ENCODE data around the gene INPP5K.

The INPP5K gene

GRCh38 chr17:1495265-1495989, 21.0 kb downstream of the INPP5K start:
- no peak overlapping the region for H3K4me2 ChIP-seq
- H3K36me3 ChIP-seq = peaks cover 0 to 31% (median 14%) of the 10 kb centered on the region in 11 experiments; a peak in 11 of 22 replicates
- no peak for TF ChIP-seq Cebpa-rat (IDR thresholded peaks at IDR 0.05)
- peaks cover 0 to 51% (median 30%) of the 10 kb centered on the region in 11 experiments; a peak in 17 of 22 replicates for H4K20me1 ChIP-seq
- H3K27me3 ChIP-seq = peaks cover 15 to 37% (median 31%) of the 10 kb centered on the region in 11 experiments; a peak in 21 of 22 replicates
- no peak overlapping the region for H3K27ac ChIP-seq
- no peak overlapping the region for H3K9ac ChIP-seq
- H3K9me3 ChIP-seq (replicated peaks in 1 of 11) = no peaks in the 10 kb centered on the region
- H3K4me3 ChIP-seq = no peak overlapping the region
- peaks cover 45 to 54% (median 51%) of the 10 kb centered on the region in 10 experiments for H3K4me1 ChIP-seq

- H3K27ac ChIP-seq = no peak overlapping the region
- H3K4me2 ChIP-seq = 0 out of 22 replicates have a peak overlapping the region, but pooled peaks of 1 of the 11 experiments have one; percentile 98
- no peak overlapping the region for H3K4me3 ChIP-seq
- peaks cover 0 to 31% (median 14%) of the 10 kb centered on the region in 11 experiments; a peak in 11 of 22 replicates for H3K36me3 ChIP-seq
- no peak for TF ChIP-seq Cebpa-rat (IDR thresholded peaks at IDR 0.05)
- H3K9ac ChIP-seq = no peak overlapping the region
- peaks cover 0 to 51% (median 34%) of the 10 kb centered on the region in 11 experiments; a peak in 17 of 22 replicates for H4K20me1 ChIP-seq
- no peaks in the 10 kb centered on the region for H3K9me3 ChIP-seq (replicated peaks in 1 of 11)
- H3K4me1 ChIP-seq = peaks cover 52 to 60% (median 58%) of the 10 kb centered on the region in 10 experiments
- H3K27me3 ChIP-seq = peaks cover 15 to 37% (median 31%) of the 10 kb centered on the region in 11 experiments; a peak in 21 of 22 replicates
Observed at GRCh38 chr17:1494736-1495253, 21.6 kb downstream of the INPP5K start.

DNA sequence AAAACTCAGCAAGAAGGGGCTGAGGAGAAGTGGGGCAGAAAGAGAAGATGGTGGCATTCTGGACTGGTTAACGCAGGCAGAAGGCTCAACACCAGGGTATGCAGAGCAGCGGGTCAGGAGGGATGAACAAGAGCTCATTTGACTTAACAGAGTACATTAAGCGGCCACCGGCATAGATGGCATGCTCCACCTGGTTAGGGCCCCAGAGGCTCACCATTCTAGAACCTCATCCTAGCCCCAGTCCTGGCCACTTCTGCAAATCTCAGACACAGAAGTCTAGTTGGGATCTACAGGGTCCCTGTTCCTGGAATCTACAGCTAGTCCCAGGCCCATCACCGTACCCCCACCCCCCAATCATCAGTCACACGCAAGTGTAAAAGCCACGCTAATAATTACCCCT, 22.2 kb downstream of the INPP5K start:
- H3K36me3 ChIP-seq = peaks cover 0 to 31% (median 14%) of the 10 kb centered on the region in 11 experiments; a peak in 11 of 22 replicates
- H4K20me1 ChIP-seq = peaks cover 0 to 53% (median 35%) of the 10 kb centered on the region in 11 experiments; a peak in 18 of 22 replicates
- H3K9ac ChIP-seq = no peak overlapping the region
- TF ChIP-seq Cebpa-rat (IDR thresholded peaks at IDR 0.05) = no peak
- H3K27me3 ChIP-seq = peaks cover 15 to 34% (median 30%) of the 10 kb centered on the region in 11 experiments; a peak in 21 of 22 replicates
- no peaks in the 10 kb centered on the region for H3K9me3 ChIP-seq (replicated peaks in 1 of 11)
- no peak overlapping the region for H3K4me3 ChIP-seq
- H3K4me2 ChIP-seq = peak overlapping the region; percentile 94 to 99 (median 99); a peak in 18 of 22 replicates
- H3K27ac ChIP-seq = no peak overlapping the region
- H3K4me1 ChIP-seq = peaks cover 57 to 66% (median 61%) of the 10 kb centered on the region in 10 experiments

DNA sequence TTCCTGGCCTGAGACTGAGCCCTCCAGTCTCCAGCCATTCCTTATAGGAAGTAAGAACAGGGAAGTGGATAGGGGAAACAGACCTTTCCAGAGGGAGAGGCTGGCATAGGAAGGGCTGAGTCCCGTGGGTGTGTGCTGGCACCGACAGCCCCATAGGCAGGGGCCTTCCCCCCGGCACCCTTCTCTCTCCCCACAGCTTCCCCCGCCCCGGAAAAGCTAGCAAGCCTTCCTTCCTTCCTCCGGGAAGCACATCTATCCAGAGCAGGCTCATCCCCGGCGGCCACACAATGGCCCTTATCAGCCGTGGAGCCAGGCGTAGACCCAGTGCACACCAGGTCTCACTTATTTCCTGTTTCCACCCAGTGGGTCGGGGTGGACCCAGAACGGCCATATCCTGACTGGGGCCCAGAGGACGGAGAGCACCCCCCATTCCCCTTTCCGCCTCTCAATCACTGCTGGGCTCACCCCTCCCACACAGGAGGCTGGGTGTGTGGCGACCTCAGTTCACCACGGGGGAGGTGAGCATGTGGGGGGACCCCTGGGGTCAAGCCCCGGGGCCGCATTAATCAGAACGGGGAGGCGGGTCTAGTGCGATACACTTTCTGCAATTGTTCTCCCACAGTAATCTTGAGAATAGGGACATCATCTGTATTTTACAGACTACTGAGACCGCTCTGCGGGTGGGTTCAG, 23.0 kb downstream of the INPP5K start:
- H4K20me1 ChIP-seq = peaks cover 0 to 60% (median 43%) of the 10 kb centered on the region in 11 experiments; a peak in 19 of 22 replicates
- peak overlapping the region in 6 of 11 experiments; percentile 16 to 37 (median 23); a peak in 8 of 22 replicates for H3K9ac ChIP-seq
- H3K4me1 ChIP-seq = peaks cover 58 to 66% (median 63%) of the 10 kb centered on the region in 10 experiments
- TF ChIP-seq Cebpa-rat (IDR thresholded peaks at IDR 0.05) = no peak
- no peaks in the 10 kb centered on the region for H3K9me3 ChIP-seq (replicated peaks in 1 of 11)
- peak overlapping the region; percentile 94 to 99 (median 99) for H3K4me2 ChIP-seq
- H3K4me3 ChIP-seq = peak overlapping the region in 8 of 10 experiments; percentile 3 to 27 (median 8); a peak in 2 of 20 replicates
- peaks cover 9 to 31% (median 23%) of the 10 kb centered on the region in 11 experiments; a peak in 21 of 22 replicates for H3K27me3 ChIP-seq
- H3K36me3 ChIP-seq = peaks cover 0 to 31% (median 14%) of the 10 kb centered on the region in 11 experiments; a peak in 11 of 22 replicates
- H3K27ac ChIP-seq = peak overlapping the region in 4 of 11 experiments; percentile 13 to 38 (median 19); a peak in 4 of 22 replicates

- peaks cover 0 to 55% (median 40%) of the 10 kb centered on the region in 11 experiments; a peak in 18 of 22 replicates for H4K20me1 ChIP-seq
- peak within 1 kb of the TSS; percentile 73 to 83 (median 80) for H3K9ac ChIP-seq
- H3K4me2 ChIP-seq = peak within 1 kb of the TSS; percentile 94 to 99 (median 99)
- TF ChIP-seq Cebpa-rat (IDR thresholded peaks at IDR 0.05) = no peak
- peak within 1 kb of the TSS in 10 of 11 experiments; percentile 62 to 81 (median 70); a peak in 19 of 22 replicates for H3K27ac ChIP-seq
- peaks cover 0 to 22% (median 14%) of the 10 kb centered on the region in 11 experiments; a peak in 15 of 22 replicates for H3K27me3 ChIP-seq
- H3K4me3 ChIP-seq = peak within 1 kb of the TSS; percentile 68 to 85 (median 74)
- H3K36me3 ChIP-seq = peaks cover 0 to 30% (median 14%) of the 10 kb centered on the region in 11 experiments; a peak in 11 of 22 replicates
- no peaks in the 10 kb centered on the region for H3K9me3 ChIP-seq (replicated peaks in 1 of 11)
- peaks cover 51 to 66% (median 62%) of the 10 kb centered on the region in 10 experiments for H3K4me1 ChIP-seq
Observed at GRCh38 chr17:1492249-1493206, 23.9 kb downstream of the INPP5K start, which contains the start of gene MYO1C. Gene MYO1C, minus strand, starts transcription at chr17:1492686. Its CDS starts 199 bp downstream, at chr17:1492487.

GRCh38 chr17:1491443-1492248, 24.8 kb downstream of the INPP5K start:
- Histone ChIP-seq H3K9ac (peak overlapping the region; percentile 73 to 83 (median 80)), H3K27ac (peak overlapping the region; percentile 50 to 81 (median 70); a peak in 21 of 22 replicates)

More at GRCh38 chr17:1491443-1492248, 24.8 kb downstream of the INPP5K start:
- Histone ChIP-seq H3K4me3 (peak overlapping the region; percentile 68 to 85 (median 74)), H3K27me3 (peaks cover 0 to 19% (median 11%) of the 10 kb centered on the region in 11 experiments; a peak in 13 of 22 replicates), H3K4me2 (peak overlapping the region; percentile 94 to 99 (median 99)), H3K36me3 (peaks cover 0 to 21% (median 13%) of the 10 kb centered on the region in 11 experiments; a peak in 11 of 22 replicates), H3K9me3 (replicated peaks in 1 of 11) (no peaks in the 10 kb centered on the region), H4K20me1 (peaks cover 0 to 58% (median 34%) of the 10 kb centered on the region in 11 experiments; a peak in 18 of 22 replicates), H3K4me1 (peaks cover 59 to 70% (median 67%) of the 10 kb centered on the region in 10 experiments)
- no peak for TF ChIP-seq Cebpa-rat (IDR thresholded peaks at IDR 0.05)

Measured in BLaER1 treated with 17β-estradiol and CSF1 and Interleukin-3, amounts not matched to agents 10 nM and 100 nM (cell line).